Measurements from ENCODE around the gene CTRB2.
"Not testable (repeated sequence)": the region's sequence is repeated elsewhere in the genome, so short reads cannot be mapped to it uniquely, and the experiment has no call there.

The CTRB2 gene

GRCh38 chr16:75209514-75209913 is 2.6 kb upstream of the CTRB2 start:
- not testable (repeated sequence) for H3K4me3 ChIP-seq, H3K27ac ChIP-seq

- H3K27ac ChIP-seq = no peak overlapping the region
- H3K4me3 ChIP-seq = no peak overlapping the region
Observed at GRCh38 chr16:75208861-75209505, 2.0 kb upstream of the CTRB2 start.

GRCh38 chr16:75208242-75208825 is 1.4 kb upstream of the CTRB2 start:
- H3K27ac ChIP-seq = no peak overlapping the region
- no peak overlapping the region for H3K4me3 ChIP-seq

- Histone ChIP-seq H3K4me3 (no peak overlapping the region), H3K27ac (no peak overlapping the region)
Observed at GRCh38 chr16:75207831-75208230, 870 bp upstream of the CTRB2 start.

GRCh38 chr16:75205961-75206748 is 806 bp downstream of the CTRB2 start:
- H3K4me3 ChIP-seq, H3K27ac ChIP-seq: not testable (repeated sequence)

- H3K4me3 ChIP-seq, H3K27ac ChIP-seq: not testable (repeated sequence)
Observed at GRCh38 chr16:75205438-75205837, 1.5 kb downstream of the CTRB2 start.

- H3K4me3 ChIP-seq, H3K27ac ChIP-seq: not testable (repeated sequence)
Observed at GRCh38 chr16:75204905-75205304, 2.1 kb downstream of the CTRB2 start.

- Histone ChIP-seq H3K4me3 (no peak overlapping the region), H3K27ac (no peak overlapping the region)
Observed at GRCh38 chr16:75204410-75204758, 2.6 kb downstream of the CTRB2 start.

GRCh38 chr16:75203667-75204409 is 3.1 kb downstream of the CTRB2 start:
- Histone ChIP-seq H3K4me3 (no peak overlapping the region), H3K27ac (no peak overlapping the region)

- H3K4me3 ChIP-seq = no peak overlapping the region
- H3K27ac ChIP-seq = no peak overlapping the region
Observed at GRCh38 chr16:75203096-75203495, 3.9 kb downstream of the CTRB2 start.

- no peak overlapping the region for H3K4me3 ChIP-seq
- H3K27ac ChIP-seq = no peak overlapping the region
Observed at GRCh38 chr16:75202069-75202590, 4.8 kb downstream of the CTRB2 start.

- H3K4me3 ChIP-seq = no peak overlapping the region
Observed at GRCh38 chr16:75198135-75198600, 8.8 kb downstream of the CTRB2 start.

GRCh38 chr16:75197522-75198134 is 9.3 kb downstream of the CTRB2 start:
- no peak overlapping the region for H3K4me3 ChIP-seq
- no peak overlapping the region for H3K27ac ChIP-seq

More at GRCh38 chr16:75198135-75198600, 8.8 kb downstream of the CTRB2 start:
- no peak overlapping the region for H3K27ac ChIP-seq

GRCh38 chr16:75196836-75197235 is 10.1 kb downstream of the CTRB2 start:
- Histone ChIP-seq H3K4me3 (no peak overlapping the region), H3K27ac (no peak overlapping the region)

GRCh38 chr16:75195811-75196790 is 10.9 kb downstream of the CTRB2 start:
- H3K27ac ChIP-seq = no peak overlapping the region
- no peak overlapping the region for H3K4me3 ChIP-seq

GRCh38 chr16:75193730-75194444 is 13.1 kb downstream of the CTRB2 start:
- no peak overlapping the region for H3K27ac ChIP-seq
- H3K4me3 ChIP-seq = no peak overlapping the region

GRCh38 chr16:75193265-75193650 is 13.7 kb downstream of the CTRB2 start:
- Histone ChIP-seq H3K27ac (no peak overlapping the region), H3K4me3 (no peak overlapping the region)
